Right atrium auricular region (tissue), 2 donors: ENCODE data around the gene POU3F2. TPM values are rescaled to one million over a fixed set of nuclear protein-coding genes. Genes with fewer than 3 reads are reported as not detected.

Experiments used
- DNase-seq: peaks from one replicate; pipeline ENCODE4 v3.0.0-alpha.2; 2019; ENCODE audit warnings: low spot score
- H3K27ac ChIP-seq, 2 donors: fragments of 200-600 bp; sonication (generic); 1 replicate in 1 of 2; 2 replicates in 1 of 2; pipeline ENCODE4 v1.5.1; 2016 to 2019
- H3K27me3 ChIP-seq, 2 donors: fragments of 200-600 bp; sonication (generic); one replicate each; pipeline versions ENCODE4 v1.5.1 to v1.6.0; 2017 to 2019
- H3K36me3 ChIP-seq: fragments of 200-600 bp; sonication (generic); one replicate; pipeline ENCODE4 v1.5.1; 2016
- H3K4me1 ChIP-seq, 2 donors: fragments of 200-600 bp; sonication (generic); one replicate each; pipeline versions ENCODE4 v1.5.1 to v1.6.0; 2017 to 2019
- H3K4me3 ChIP-seq, 2 donors: fragments of 200-600 bp; sonication (generic); 1 replicate in 1 of 2; 2 replicates in 1 of 2; pipeline ENCODE4 v1.5.1; 2017 to 2019; ENCODE audit warnings: mild to moderate bottlenecking in 1 of 2, moderate library complexity in 1 of 2
- H3K9me3 ChIP-seq, 2 donors: fragments of 200-600 bp; sonication (generic); one replicate each; pipeline ENCODE4 v1.5.1; 2019
- total RNA-seq, 2 donors: library from RNA; depleted of rRNA; stranded (reverse); fragments of >200 nt; gene quantifications; one replicate each; pipeline ENCODE4 v1.1.0, GENCODE V29; 2016
- TF ChIP-seq, protein P1 (sequence below), 2 donors: fragments of 200-600 bp; sonication (generic); IDR thresholded peaks; one replicate each; pipeline ENCODE4 v1.5.1; 2019; ENCODE audit warnings: antibody characterized with exemption in 2 of 2

POU3F2 gene
- total RNA-seq, 2 donors from 2014 or later: not detected

DNA sequence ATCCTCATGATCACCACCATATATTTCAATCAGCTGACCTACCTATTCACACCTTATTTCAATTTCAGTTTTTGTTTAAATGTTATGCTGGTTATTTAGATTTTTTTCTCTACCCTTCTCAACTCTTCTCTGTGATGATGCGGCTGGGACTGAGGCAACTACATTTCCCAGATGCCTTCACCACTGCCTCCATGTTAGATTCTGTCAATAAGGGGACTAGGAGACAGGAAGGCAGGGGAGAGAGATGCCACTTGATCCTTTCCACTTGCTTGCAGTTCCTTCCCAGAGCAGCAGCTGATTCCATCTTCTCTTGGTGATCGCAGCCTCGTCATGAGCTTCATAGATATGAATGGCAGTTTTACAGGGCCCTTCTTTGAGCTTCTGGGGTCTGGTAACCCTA lies 33.5 kb upstream of the POU3F2 start:
- TF ChIP-seq, protein P1, sequence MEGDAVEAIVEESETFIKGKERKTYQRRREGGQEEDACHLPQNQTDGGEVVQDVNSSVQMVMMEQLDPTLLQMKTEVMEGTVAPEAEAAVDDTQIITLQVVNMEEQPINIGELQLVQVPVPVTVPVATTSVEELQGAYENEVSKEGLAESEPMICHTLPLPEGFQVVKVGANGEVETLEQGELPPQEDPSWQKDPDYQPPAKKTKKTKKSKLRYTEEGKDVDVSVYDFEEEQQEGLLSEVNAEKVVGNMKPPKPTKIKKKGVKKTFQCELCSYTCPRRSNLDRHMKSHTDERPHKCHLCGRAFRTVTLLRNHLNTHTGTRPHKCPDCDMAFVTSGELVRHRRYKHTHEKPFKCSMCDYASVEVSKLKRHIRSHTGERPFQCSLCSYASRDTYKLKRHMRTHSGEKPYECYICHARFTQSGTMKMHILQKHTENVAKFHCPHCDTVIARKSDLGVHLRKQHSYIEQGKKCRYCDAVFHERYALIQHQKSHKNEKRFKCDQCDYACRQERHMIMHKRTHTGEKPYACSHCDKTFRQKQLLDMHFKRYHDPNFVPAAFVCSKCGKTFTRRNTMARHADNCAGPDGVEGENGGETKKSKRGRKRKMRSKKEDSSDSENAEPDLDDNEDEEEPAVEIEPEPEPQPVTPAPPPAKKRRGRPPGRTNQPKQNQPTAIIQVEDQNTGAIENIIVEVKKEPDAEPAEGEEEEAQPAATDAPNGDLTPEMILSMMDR (IDR thresholded peaks at IDR 0.05): no peak
- H3K4me3 ChIP-seq: no peak overlapping the region
- H3K27me3 ChIP-seq: no peaks in the 10 kb centered on the region
- DNase-seq: no peak
- H3K36me3 ChIP-seq: no peaks in the 10 kb centered on the region
- no peaks in the 10 kb centered on the region for H3K9me3 ChIP-seq
- no peak overlapping the region for H3K27ac ChIP-seq
- no peaks in the 10 kb centered on the region for H3K4me1 ChIP-seq

DNA sequence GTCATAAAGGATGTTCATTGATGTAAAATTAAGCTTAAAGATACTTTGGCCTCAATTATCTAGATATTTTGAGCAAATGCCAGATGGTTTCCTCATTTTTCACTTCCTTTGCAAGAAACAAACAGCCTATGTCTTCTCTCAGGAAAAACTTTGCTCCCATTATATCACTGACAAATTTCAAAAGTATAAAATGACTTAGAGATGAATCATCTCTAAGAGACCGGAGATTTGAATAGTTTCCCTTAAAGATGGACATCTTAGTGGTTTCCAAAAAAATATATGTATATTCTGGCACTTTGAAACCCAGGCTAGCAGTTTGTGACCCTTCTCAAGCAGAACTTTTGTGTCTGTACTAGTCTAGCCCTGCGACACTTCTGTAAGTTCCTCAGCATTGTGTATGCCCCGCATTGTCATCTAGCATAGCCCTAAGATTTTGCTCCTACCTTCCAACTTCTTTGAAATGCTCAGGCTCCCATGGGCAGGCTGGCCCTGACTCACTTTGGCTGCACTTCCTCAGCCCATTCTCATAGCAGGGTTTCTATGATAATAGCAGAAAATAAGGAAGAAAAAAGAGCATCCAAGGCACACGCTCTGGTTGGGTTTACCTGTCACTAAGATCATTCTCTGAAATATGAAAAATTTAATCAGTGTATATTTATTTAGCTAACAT lies 25.7 kb upstream of the POU3F2 start:
- H3K9me3 ChIP-seq: no peaks in the 10 kb centered on the region
- H3K36me3 ChIP-seq: no peaks in the 10 kb centered on the region
- H3K27me3 ChIP-seq: no peaks in the 10 kb centered on the region
- no peak for DNase-seq
- no peak overlapping the region for H3K4me3 ChIP-seq
- no peaks in the 10 kb centered on the region for H3K4me1 ChIP-seq
- TF ChIP-seq, protein P1 (IDR thresholded peaks at IDR 0.05): no peak
- no peak overlapping the region for H3K27ac ChIP-seq

DNA sequence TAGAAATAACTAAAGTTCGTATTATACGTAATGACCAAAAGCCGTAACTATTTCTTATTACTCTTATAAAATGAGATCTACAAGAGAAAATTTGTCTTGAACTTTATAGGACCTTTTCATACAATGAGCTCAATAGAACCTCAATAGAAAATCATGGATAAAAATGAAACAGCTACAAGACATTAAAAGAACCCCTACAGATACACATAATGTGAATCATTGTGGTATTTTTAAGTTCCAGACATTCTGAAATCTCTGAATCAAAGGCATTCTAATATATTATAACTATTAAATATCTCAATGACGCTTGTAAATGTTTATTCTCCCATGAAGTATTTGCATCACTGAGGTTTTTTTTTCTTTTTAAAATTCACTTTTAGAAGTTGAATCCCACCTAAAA lies 22.2 kb upstream of the POU3F2 start:
- no peaks in the 10 kb centered on the region for H3K27me3 ChIP-seq

DNA sequence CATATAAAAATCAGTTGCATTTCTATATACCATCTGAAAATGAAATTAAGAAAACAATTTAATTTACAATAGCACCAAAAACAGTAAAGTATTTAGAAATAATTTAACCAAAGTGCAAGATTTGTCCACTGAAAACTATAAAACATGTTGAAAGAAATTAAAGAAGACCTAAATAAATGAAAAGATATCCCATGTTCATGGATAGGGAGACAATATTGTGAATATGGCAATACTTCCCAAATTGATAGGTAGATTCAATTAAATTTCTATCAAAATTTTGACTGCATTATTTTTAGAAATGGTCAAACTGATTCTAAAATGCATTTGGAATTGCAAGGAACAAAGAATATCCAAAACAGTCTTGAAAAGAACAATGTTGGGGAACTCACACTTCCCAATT lies 17.6 kb upstream of the POU3F2 start:
- peaks cover 0 to 20% of the 10 kb centered on the region in 2 donors for H3K9me3 ChIP-seq
- no peaks in the 10 kb centered on the region for H3K36me3 ChIP-seq
- H3K4me3 ChIP-seq: no peak overlapping the region
- no peak for DNase-seq
- no peak overlapping the region for H3K27ac ChIP-seq
- H3K27me3 ChIP-seq: no peaks in the 10 kb centered on the region
- TF ChIP-seq, protein P1 (IDR thresholded peaks at IDR 0.05): no peak
- no peaks in the 10 kb centered on the region for H3K4me1 ChIP-seq

More for the DNA sequence above, 22.2 kb upstream of the POU3F2 start:
- Histone ChIP-seq H3K4me1 (no peaks in the 10 kb centered on the region), H3K9me3 (peaks cover 0 to 15% of the 10 kb centered on the region in 2 donors), H3K27ac (no peak overlapping the region), H3K4me3 (no peak overlapping the region), H3K36me3 (no peaks in the 10 kb centered on the region)
- no peak for DNase-seq
- TF ChIP-seq, protein P1 (IDR thresholded peaks at IDR 0.05): no peak

DNA sequence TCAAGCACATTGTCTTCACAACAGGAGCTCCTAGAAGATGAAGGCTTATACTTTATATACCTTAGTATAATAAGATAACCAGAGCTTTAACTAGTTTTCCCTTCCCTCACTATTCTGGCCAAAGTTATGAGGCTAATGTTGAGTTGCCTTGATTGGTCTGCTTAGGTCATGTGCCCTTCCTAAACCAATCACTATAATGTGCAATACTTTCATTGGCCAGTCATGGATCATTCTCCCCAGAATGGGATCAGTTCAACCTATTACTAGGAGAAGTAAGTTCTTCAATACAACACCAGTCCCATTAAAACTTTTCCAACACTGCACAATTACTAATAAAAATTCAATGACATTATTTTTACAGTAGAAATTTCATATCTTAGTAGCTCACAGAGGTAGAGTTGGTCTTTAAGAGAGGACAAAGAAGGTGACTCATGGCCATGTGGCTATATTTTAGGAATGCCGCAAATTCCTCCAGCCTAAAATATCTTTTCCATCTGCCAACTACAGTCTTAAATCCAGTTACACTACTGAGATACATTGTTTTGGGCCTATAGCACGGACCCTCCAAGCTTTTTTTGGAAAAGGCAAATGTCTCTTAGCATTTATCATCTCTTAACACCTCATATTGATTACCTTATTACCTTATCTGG lies 12.5 kb upstream of the POU3F2 start:
- no peak for DNase-seq
- no peaks in the 10 kb centered on the region for H3K36me3 ChIP-seq
- peaks cover 36% of the 10 kb centered on the region in 2 donors for H3K27me3 ChIP-seq
- peaks cover 0 to 8% of the 10 kb centered on the region in 2 donors for H3K9me3 ChIP-seq
- peaks cover 0 to 19% of the 10 kb centered on the region in 2 donors for H3K4me1 ChIP-seq
- H3K27ac ChIP-seq: no peak overlapping the region
- TF ChIP-seq, protein P1 (IDR thresholded peaks at IDR 0.05): no peak
- no peak overlapping the region for H3K4me3 ChIP-seq
